Measurements from ENCODE around the gene SH3GL1.

SH3GL1 gene

DNA sequence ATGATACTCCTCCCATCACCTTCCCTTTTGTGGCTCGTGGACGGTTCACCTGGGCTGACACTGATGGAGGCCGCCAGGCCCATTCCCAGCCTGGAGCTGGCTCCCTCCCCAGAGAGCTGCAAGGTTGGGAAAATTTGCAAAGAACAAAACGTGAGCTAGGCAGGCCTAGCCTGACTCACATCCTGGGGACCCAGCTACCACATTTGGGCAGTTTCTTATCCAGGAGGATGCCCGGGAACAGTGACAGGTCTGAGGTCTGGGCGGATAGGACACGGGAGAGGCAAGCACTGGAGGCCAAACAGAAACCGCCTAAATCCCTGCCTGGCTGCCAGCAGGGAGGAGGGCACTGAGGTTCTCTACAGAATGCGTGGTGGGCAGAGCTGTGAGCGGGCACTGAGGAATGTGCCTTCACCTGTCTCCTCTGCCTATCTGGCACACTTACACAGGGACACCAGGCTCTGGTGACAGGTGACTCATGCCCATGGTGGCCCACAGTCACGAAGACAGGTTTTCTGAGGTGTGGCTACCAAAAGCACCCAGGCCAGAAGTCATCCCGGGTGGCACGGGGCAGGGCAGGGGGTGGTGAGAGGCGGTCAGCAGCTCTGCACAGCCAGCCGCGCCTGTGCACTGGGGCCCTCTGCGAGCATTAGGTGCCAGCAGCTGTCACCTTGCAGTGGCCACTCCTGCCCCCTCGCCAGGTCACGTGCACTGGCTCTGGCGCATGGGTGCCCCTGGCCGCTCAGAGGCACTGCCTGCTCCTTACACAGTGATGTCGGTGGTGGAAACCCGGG lies 23.2 kb downstream of the SH3GL1 start:
- TF ChIP-seq EZH2 (IDR thresholded peaks at IDR 0.05) (no peak), POLR2AphosphoS5 (IDR thresholded peaks at IDR 0.05; ENCODE audit: borderline replicate concordance, low read depth, low read length) (no peak), FOXP2 (optimal IDR thresholded peaks at IDR 0.05; ENCODE audit: control extremely low read depth, extremely low read length, insufficient read depth) (no peak)
- no peak overlapping the region for H3K27ac ChIP-seq
- DNase-seq (ENCODE audit: low read depth, low spot score), result no peak
- H3K9ac ChIP-seq (ENCODE audit: insufficient read length), result no peak overlapping the region
- H3K9me3 ChIP-seq (ENCODE audit: low read depth, low read length), result no peaks in the 10 kb centered on the region
- no peak overlapping the region for H3K4me3 ChIP-seq
- H3K36me3 ChIP-seq (ENCODE audit: insufficient read depth, low read length), result no peaks in the 10 kb centered on the region

DNA sequence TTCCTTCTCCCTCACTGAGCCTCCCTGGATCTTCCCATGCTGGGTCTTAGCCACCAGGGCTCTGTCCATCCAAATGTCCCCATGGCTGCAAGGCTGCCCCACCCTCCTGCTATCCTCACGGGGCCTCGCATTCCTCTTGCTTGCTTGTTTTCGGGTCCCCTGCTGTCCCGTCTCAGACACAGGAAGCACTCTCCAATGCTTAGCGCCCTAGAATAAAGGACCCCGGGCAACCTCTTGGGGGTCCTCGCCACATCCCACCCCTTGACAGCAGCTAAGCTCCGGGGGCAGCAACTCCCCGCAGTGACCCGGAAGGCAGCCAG lies 23.7 kb downstream of the SH3GL1 start:
- Histone ChIP-seq H3K9ac (ENCODE audit: insufficient read length) (no peak overlapping the region), H3K36me3 (ENCODE audit: insufficient read depth, low read length) (no peaks in the 10 kb centered on the region), H3K4me3 (no peak overlapping the region), H3K27ac (no peak overlapping the region), H3K9me3 (ENCODE audit: low read depth, low read length) (no peaks in the 10 kb centered on the region)
- DNase-seq (ENCODE audit: low read depth, low spot score), result no peak
- TF ChIP-seq FOXP2 (optimal IDR thresholded peaks at IDR 0.05; ENCODE audit: control extremely low read depth, extremely low read length, insufficient read depth) (no peak), POLR2AphosphoS5 (IDR thresholded peaks at IDR 0.05; ENCODE audit: borderline replicate concordance, low read depth, low read length) (no peak), EZH2 (IDR thresholded peaks at IDR 0.05) (no peak)

DNA sequence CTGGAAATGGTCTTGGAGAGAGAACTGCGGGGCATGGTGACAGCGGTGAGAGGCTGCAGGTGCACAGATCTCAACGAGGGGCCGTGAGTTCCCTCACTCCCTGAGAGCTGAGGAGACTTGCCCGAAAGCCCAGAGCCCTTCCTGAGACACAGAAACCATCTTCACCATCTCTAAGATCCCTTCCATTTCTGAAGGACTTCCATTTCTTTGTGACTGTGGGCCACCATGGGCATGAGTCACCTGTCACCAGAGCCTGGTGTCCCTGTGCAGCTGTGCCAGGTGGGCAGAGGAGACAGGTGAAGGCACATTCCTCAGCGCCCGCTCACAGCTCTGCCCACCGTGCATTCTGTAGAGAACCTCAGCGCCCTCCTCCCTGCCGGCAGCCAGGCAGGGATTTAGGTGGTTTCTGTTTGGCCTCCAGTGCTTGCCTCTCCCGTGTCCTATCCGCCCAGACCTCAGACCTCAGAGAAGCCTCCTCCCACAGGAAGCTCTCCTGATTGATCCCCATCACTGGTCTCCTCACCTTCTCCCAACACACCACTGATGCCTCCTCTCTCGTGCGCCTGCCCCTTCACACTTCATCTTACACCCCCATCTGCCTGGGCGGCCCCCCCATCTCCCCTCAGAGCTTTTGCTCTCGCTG lies 24.2 kb downstream of the SH3GL1 start:
- no peaks in the 10 kb centered on the region for H3K9me3 ChIP-seq (ENCODE audit: low read depth, low read length)
- no peak overlapping the region for H3K9ac ChIP-seq (ENCODE audit: insufficient read length)
- H3K27ac ChIP-seq, result peak overlapping the region; percentile 51
- DNase-seq (ENCODE audit: low read depth, low spot score), result no peak
- H3K4me3 ChIP-seq, result peak overlapping the region; percentile 44
- no peaks in the 10 kb centered on the region for H3K36me3 ChIP-seq (ENCODE audit: insufficient read depth, low read length)
- TF ChIP-seq EZH2 (IDR thresholded peaks at IDR 0.05) (no peak), FOXP2 (optimal IDR thresholded peaks at IDR 0.05; ENCODE audit: control extremely low read depth, extremely low read length, insufficient read depth) (no peak), POLR2AphosphoS5 (IDR thresholded peaks at IDR 0.05; ENCODE audit: borderline replicate concordance, low read depth, low read length) (no peak)

DNA sequence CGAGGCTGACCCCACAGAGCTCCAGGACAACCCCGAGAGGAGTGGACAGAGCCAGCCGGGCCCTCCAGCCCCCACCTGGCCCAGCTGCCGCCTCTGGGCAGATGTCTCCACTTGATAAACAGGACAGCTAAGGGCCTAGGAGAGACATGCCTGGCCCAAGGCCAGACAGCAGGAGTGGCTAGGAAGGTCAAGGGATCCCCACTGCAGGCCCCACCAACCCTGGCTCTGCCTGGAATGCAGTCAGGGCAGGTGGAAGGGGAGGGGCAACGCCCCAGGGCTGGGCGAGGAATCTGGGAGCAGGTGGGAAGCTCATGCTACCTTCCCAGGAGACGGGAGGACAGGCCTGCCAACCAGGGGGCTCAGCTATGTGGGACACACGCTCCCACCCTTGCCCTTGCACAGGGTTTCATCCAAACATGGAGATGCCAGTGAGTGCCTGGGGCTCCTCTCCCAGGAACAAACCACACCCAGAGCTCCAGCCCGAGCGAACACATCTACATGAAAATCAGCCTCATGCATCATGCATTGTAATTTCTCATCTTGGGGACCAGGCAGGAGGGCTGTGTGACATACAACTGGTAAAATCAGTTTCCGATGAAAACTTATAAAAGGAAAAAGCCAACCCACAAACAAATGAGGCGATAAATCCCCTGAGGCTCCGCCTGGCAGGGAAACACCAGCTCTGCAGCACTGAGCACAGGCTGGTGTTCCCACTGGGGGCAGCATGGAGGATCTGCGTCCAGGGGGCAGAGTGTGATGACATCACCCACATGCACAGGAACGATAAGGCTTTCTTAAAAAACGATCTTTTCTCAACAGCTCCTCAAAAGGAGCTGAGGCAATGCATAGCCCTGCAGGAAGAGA lies 25.0 kb downstream of the SH3GL1 start:
- Histone ChIP-seq H3K4me3 (peak overlapping the region; percentile 44), H3K36me3 (ENCODE audit: insufficient read depth, low read length) (no peaks in the 10 kb centered on the region), H3K9me3 (ENCODE audit: low read depth, low read length) (no peaks in the 10 kb centered on the region), H3K9ac (ENCODE audit: insufficient read length) (no peak overlapping the region), H3K27ac (peak overlapping the region; percentile 51)
- TF ChIP-seq FOXP2 (optimal IDR thresholded peaks at IDR 0.05; ENCODE audit: control extremely low read depth, extremely low read length, insufficient read depth) (peak; percentile 77), EZH2 (IDR thresholded peaks at IDR 0.05) (no peak)
- DNase-seq (ENCODE audit: low read depth, low spot score), result peak; percentile 56

DNA sequence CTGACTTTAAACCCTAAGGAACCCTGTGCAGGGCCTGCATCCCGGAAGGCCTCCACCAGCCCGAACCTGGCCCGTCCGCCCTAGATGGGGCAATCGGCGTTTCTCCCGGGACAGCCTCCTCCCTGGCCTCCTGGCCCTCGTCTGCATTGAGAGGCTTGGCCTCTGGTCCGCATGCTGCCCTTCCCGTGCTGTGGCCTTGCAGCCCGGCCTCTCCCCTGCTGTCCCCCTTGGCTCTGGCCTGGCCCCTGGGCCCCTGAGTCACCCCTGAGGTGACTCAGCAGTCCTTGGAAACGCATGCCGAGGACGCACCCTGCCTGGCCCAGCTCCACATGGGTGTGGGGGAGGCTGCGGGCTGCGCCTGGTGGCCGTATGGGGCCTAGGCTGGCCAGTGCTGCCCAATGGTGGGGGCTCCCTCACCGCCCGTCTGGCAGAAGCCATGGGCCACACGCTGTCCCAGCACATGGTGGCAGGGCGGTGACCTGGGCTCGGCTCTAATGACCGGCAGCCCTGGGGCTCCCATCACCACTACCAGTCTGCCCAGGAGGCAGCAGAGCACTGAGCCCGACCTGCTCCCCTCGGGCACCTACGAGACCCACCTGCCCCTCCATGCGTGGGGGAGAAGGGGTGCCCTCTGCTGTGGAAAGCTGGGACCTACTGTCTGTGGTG lies 25.7 kb downstream of the SH3GL1 start:
- no peak for DNase-seq (ENCODE audit: low read depth, low spot score)
- no peak overlapping the region for H3K9ac ChIP-seq (ENCODE audit: insufficient read length)

DNA sequence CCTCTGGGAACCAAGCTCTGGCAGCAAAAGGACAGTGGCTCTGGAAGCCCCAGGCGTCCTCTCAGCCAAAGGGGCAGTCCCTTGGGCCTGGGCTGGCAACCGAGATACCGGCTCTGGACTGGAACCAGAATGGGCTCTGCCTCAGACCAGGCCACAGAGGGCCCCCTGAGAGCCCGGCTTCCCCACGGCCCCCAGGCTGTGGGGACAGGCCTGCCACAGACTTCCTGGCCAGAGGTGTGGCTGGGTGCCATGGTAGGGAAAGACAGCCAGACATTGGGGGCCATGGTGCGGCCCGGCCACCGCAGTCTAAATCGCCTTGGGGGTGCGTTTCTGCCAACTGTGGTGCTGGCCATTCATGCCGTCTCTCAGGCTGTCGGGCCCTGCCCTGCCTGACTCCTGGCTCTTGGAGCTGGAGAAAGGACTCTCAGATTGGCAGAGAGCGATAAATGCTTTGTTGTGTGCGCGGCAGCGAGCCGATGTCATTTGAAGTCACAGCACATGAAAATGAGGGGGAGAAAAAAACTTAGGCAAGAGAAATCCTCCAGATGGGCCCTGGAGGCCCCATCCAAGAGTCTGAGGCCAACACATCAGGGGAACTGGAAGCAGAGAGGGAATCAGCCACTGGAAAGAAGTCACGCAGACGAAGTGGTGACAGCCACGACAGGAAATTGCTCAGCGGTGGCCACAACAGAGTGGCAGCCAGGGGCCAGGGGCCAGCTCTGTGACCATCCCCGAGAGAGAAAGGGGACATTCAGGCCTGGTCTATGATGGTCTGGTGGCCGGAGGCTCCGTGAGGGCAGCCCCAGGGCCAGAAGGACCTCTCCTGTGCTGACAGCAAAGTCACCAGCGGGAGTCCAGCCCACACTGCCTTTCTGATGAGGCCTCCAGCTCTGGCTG lies 26.5 kb downstream of the SH3GL1 start:
- Histone ChIP-seq H3K9me3 (ENCODE audit: low read depth, low read length) (no peaks in the 10 kb centered on the region), H3K36me3 (ENCODE audit: insufficient read depth, low read length) (no peaks in the 10 kb centered on the region), H3K4me3 (no peak overlapping the region), H3K27ac (no peak overlapping the region), H3K9ac (ENCODE audit: insufficient read length) (no peak overlapping the region)
- DNase-seq (ENCODE audit: low read depth, low spot score), result no peak
- TF ChIP-seq POLR2AphosphoS5 (IDR thresholded peaks at IDR 0.05; ENCODE audit: borderline replicate concordance, low read depth, low read length) (no peak), EZH2 (IDR thresholded peaks at IDR 0.05) (no peak), FOXP2 (optimal IDR thresholded peaks at IDR 0.05; ENCODE audit: control extremely low read depth, extremely low read length, insufficient read depth) (no peak)

More for the DNA sequence above, 25.7 kb downstream of the SH3GL1 start:
- Histone ChIP-seq H3K4me3 (no peak overlapping the region), H3K36me3 (ENCODE audit: insufficient read depth, low read length) (no peaks in the 10 kb centered on the region), H3K27ac (no peak overlapping the region), H3K9me3 (ENCODE audit: low read depth, low read length) (no peaks in the 10 kb centered on the region)
- TF ChIP-seq EZH2 (IDR thresholded peaks at IDR 0.05) (no peak), FOXP2 (optimal IDR thresholded peaks at IDR 0.05; ENCODE audit: control extremely low read depth, extremely low read length, insufficient read depth) (no peak), POLR2AphosphoS5 (IDR thresholded peaks at IDR 0.05; ENCODE audit: borderline replicate concordance, low read depth, low read length) (no peak)

DNA sequence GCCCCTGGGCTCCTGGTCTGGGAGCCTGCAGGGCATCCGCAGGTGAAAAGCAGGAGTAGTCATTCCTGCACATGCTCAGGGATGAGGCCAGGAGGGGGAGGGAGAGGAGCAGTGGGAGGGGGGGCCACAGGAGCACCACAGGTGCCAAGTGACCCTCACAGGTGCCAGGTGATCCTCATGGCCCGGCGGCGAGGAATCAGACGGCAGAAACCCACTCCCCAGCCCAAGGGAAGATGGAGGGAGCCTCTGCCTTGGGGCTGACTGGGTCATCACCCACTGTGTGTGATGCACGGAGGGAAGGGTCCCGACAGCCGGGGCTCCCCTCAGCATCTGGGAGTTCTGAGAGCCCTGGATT lies 27.4 kb downstream of the SH3GL1 start:
- TF ChIP-seq POLR2AphosphoS5 (IDR thresholded peaks at IDR 0.05; ENCODE audit: borderline replicate concordance, low read depth, low read length) (no peak), EZH2 (IDR thresholded peaks at IDR 0.05) (no peak), FOXP2 (optimal IDR thresholded peaks at IDR 0.05; ENCODE audit: control extremely low read depth, extremely low read length, insufficient read depth) (no peak)
- Histone ChIP-seq H3K4me3 (no peak overlapping the region), H3K9ac (ENCODE audit: insufficient read length) (no peak overlapping the region), H3K27ac (no peak overlapping the region), H3K9me3 (ENCODE audit: low read depth, low read length) (no peaks in the 10 kb centered on the region), H3K36me3 (ENCODE audit: insufficient read depth, low read length) (no peaks in the 10 kb centered on the region)
- DNase-seq (ENCODE audit: low read depth, low spot score), result no peak

Data from SK-N-MC (cell line).